Mononuclear cell (primary cell): ENCODE data around the gene CLEC19A. TPM values are rescaled to one million over a fixed set of nuclear protein-coding genes. Genes with fewer than 3 reads are reported as not detected.
"Not testable (repeated sequence)": the region's sequence is repeated elsewhere in the genome, so short reads cannot be mapped to it uniquely, and the experiment has no call there.

Experiments
- H3K27me3 ChIP-seq: 2 replicates; pipeline ENCODE4 v1.6.0; 2011; ENCODE audit warnings: low read length, control low read depth; ENCODE audit not compliant: insufficient read depth
- H3K4me1 ChIP-seq: 2 replicates; pipeline ENCODE4 v1.5.1; 2011; ENCODE audit warnings: mild to moderate bottlenecking, low read length, control low read depth; ENCODE audit not compliant: insufficient read depth
- H3K4me3 ChIP-seq: 2 replicates; pipeline ENCODE4 v1.5.1; 2011; ENCODE audit warnings: mild to moderate bottlenecking, low read length, moderate library complexity
- H3K9me3 ChIP-seq: 2 replicates; pipeline ENCODE4 v1.5.1; 2011; ENCODE audit warnings: low read depth, mild to moderate bottlenecking, control low read depth, low read length
- total RNA-seq: library from RNA; depleted of rRNA; stranded (reverse); fragments of >200 nt; gene quantifications from one replicate; pipeline ENCODE4 v1.2.3, GENCODE V29; 2012

Gene CLEC19A
- total RNA-seq, 1 donor = not detected

- no peaks in the 10 kb centered on the region for H3K27me3 ChIP-seq
- H3K4me3 ChIP-seq = no peak overlapping the region
- H3K4me1 ChIP-seq = peaks cover 14% of the 10 kb centered on the region
- H3K9me3 ChIP-seq = no peaks in the 10 kb centered on the region
Measured at GRCh38 chr16:19295393-19295792, 9.9 kb downstream of the CLEC19A start.

- Histone ChIP-seq H3K27me3 (no peaks in the 10 kb centered on the region), H3K9me3 (no peaks in the 10 kb centered on the region), H3K4me1 (peaks cover 14% of the 10 kb centered on the region), H3K4me3 (no peak overlapping the region)
Measured at GRCh38 chr16:19297454-19297853, 11.9 kb downstream of the CLEC19A start.

- Histone ChIP-seq H3K4me1 (peaks cover 6% of the 10 kb centered on the region), H3K27me3 (no peaks in the 10 kb centered on the region), H3K9me3 (no peaks in the 10 kb centered on the region), H3K4me3 (no peak overlapping the region)
Measured at GRCh38 chr16:19299565-19299964, 14.0 kb downstream of the CLEC19A start.

GRCh38 chr16:19301931-19302330 is 16.4 kb downstream of the CLEC19A start:
- Histone ChIP-seq H3K27me3 (no peaks in the 10 kb centered on the region), H3K4me3 (no peak overlapping the region), H3K4me1 (peaks cover 4% of the 10 kb centered on the region), H3K9me3 (no peaks in the 10 kb centered on the region)

GRCh38 chr16:19304750-19305149 is 19.2 kb downstream of the CLEC19A start:
- peaks cover 4% of the 10 kb centered on the region for H3K4me1 ChIP-seq
- H3K9me3 ChIP-seq = no peaks in the 10 kb centered on the region
- no peak overlapping the region for H3K4me3 ChIP-seq
- H3K27me3 ChIP-seq = no peaks in the 10 kb centered on the region

GRCh38 chr16:19305443-19305842 is 19.9 kb downstream of the CLEC19A start:
- no peaks in the 10 kb centered on the region for H3K9me3 ChIP-seq
- peaks cover 4% of the 10 kb centered on the region for H3K4me1 ChIP-seq
- H3K27me3 ChIP-seq = no peaks in the 10 kb centered on the region
- no peak overlapping the region for H3K4me3 ChIP-seq

- H3K27me3 ChIP-seq = no peaks in the 10 kb centered on the region
- no peaks in the 10 kb centered on the region for H3K9me3 ChIP-seq
- H3K4me1 ChIP-seq = peaks cover 4% of the 10 kb centered on the region
- H3K4me3 ChIP-seq = no peak overlapping the region
Measured at GRCh38 chr16:19307587-19308241, 22.2 kb downstream of the CLEC19A start.

GRCh38 chr16:19308392-19308791 is 22.9 kb downstream of the CLEC19A start:
- Histone ChIP-seq H3K9me3 (no peaks in the 10 kb centered on the region), H3K4me3 (no peak overlapping the region), H3K27me3 (no peaks in the 10 kb centered on the region), H3K4me1 (peaks cover 4% of the 10 kb centered on the region)

GRCh38 chr16:19309178-19309577 is 23.6 kb downstream of the CLEC19A start:
- H3K9me3 ChIP-seq = no peaks in the 10 kb centered on the region
- no peaks in the 10 kb centered on the region for H3K27me3 ChIP-seq
- peaks cover 4% of the 10 kb centered on the region for H3K4me1 ChIP-seq

GRCh38 chr16:19314718-19315425 is 29.3 kb downstream of the CLEC19A start:
- Histone ChIP-seq H3K4me3 (no peak overlapping the region), H3K4me1 (no peaks in the 10 kb centered on the region), H3K27me3 (no peaks in the 10 kb centered on the region), H3K9me3 (no peaks in the 10 kb centered on the region)

More at GRCh38 chr16:19309178-19309577, 23.6 kb downstream of the CLEC19A start:
- H3K4me3 ChIP-seq = no peak overlapping the region

GRCh38 chr16:19315889-19316433 is 30.4 kb downstream of the CLEC19A start:
- Histone ChIP-seq H3K9me3 (no peaks in the 10 kb centered on the region), H3K4me3 (no peak overlapping the region), H3K4me1 (no peaks in the 10 kb centered on the region), H3K27me3 (no peaks in the 10 kb centered on the region)

GRCh38 chr16:19316846-19317245 is 31.3 kb downstream of the CLEC19A start:
- no peaks in the 10 kb centered on the region for H3K4me1 ChIP-seq
- no peak overlapping the region for H3K4me3 ChIP-seq
- H3K9me3 ChIP-seq = no peaks in the 10 kb centered on the region
- no peaks in the 10 kb centered on the region for H3K27me3 ChIP-seq

GRCh38 chr16:19321186-19321585 is 35.7 kb downstream of the CLEC19A start:
- not testable (repeated sequence) for H3K9me3 ChIP-seq, H3K27me3 ChIP-seq, H3K4me3 ChIP-seq, H3K4me1 ChIP-seq

GRCh38 chr16:19323596-19323995 is 38.1 kb downstream of the CLEC19A start:
- Histone ChIP-seq H3K4me1 (no peaks in the 10 kb centered on the region), H3K4me3 (no peak overlapping the region), H3K9me3 (no peaks in the 10 kb centered on the region), H3K27me3 (no peaks in the 10 kb centered on the region)

- no peaks in the 10 kb centered on the region for H3K9me3 ChIP-seq
- H3K4me1 ChIP-seq = no peaks in the 10 kb centered on the region
- H3K4me3 ChIP-seq = no peak overlapping the region
- H3K27me3 ChIP-seq = no peaks in the 10 kb centered on the region
Measured at GRCh38 chr16:19328364-19328763, 42.8 kb downstream of the CLEC19A start.

GRCh38 chr16:19329932-19330331 is 44.4 kb downstream of the CLEC19A start:
- Histone ChIP-seq H3K9me3 (no peaks in the 10 kb centered on the region), H3K4me3 (no peak overlapping the region), H3K27me3 (no peaks in the 10 kb centered on the region), H3K4me1 (no peaks in the 10 kb centered on the region)
